GM21825 (cell line): ENCODE data around the gene LRMDA.
"Not testable (repeated sequence)": the region's sequence is repeated elsewhere in the genome, so short reads cannot be mapped to it uniquely, and the experiment has no call there.

Experiments
- ATAC-seq: cut with Tn5 transposase; IDR thresholded peaks from one replicate; pipeline ENCODE4 v1.9.1; 2021; ENCODE audit warnings: mild to moderate bottlenecking, moderate library complexity; ENCODE audit not compliant: unreplicated experiment

LRMDA gene

DNA sequence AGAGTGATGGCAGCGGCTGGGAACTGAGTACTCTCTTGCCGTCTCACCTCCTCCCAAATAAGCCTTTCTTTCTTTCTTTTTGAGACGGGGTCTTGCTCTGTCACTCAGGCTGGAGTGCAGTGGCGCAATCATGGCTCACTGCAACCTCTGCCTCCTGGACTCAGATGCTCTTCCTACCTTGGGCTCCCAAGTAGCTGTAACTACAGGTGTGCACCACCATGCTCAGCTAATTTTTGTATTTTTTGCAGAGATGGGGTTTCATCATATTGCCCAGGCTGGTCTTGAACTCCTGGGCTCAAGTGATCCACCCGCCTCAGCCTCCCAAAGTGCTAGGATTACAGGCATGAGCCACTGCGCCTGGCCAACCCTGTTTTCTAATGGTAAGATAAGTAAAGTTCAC, 174.4 kb downstream of the LRMDA start:
- ATAC-seq: not testable (repeated sequence)

DNA sequence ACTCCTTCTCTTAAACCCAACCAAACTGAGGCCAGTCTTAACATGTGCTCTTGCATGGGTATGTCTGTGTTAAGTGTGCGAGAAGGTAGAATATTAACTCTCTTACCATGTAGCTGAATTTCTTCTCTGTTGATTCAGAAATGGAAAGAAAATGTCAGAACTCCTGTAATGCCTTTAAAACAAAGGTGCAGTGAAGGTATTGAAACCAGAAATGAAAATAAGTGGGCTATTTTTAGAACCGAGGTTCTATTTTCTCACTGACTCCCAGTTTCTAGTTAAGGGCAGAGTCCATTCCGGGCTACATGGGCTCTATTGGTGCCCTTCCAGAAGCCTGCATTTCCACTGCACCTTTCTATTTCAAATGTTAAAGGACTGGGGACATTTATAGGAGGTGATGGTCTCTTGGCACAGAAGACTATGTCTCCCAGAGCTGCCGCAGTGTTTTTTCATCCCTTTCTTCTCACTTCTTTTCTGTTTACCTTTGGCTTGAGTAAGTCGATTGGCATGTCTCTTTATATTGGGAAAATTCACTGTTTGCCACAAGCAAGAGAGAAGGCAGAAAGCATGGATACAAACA, 174.9 kb downstream of the LRMDA start:
- peak; percentile 52 for ATAC-seq

DNA sequence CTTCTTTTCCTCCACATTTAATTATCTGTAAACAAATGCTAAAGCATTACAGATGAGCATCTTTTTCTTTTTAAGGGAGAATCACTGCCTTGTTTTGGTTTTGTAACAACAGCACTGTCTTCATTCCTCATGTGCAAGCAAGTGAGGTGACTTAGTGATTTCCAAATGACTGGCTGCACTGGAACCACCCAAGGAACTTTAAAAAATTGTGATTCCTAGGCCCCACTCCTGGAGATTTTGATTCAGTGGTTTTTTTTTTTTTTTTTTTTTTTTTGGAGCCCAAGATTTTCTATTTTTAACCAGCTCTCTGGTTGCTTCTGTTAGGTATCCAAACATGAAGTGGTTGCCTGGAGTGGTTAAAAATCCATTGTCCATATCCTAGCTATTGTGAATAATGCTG, 176.2 kb downstream of the LRMDA start:
- no peak for ATAC-seq

DNA sequence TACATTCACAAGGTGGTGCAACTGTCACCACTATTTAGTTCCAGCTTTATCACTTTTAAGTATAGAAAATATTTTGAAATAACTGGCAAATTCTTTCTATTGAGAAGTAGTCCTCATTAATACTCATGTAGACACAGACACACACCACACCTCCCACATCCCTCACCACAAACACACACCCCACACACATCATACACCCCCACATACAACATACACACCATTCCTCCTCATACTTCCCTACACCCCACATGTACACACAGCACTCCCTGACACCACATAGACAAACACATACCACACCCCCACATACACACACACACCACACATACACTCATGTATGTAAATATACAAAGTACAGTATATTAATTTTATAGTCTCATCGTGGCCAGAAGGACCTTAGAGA, 178.8 kb downstream of the LRMDA start:
- ATAC-seq: no peak

DNA sequence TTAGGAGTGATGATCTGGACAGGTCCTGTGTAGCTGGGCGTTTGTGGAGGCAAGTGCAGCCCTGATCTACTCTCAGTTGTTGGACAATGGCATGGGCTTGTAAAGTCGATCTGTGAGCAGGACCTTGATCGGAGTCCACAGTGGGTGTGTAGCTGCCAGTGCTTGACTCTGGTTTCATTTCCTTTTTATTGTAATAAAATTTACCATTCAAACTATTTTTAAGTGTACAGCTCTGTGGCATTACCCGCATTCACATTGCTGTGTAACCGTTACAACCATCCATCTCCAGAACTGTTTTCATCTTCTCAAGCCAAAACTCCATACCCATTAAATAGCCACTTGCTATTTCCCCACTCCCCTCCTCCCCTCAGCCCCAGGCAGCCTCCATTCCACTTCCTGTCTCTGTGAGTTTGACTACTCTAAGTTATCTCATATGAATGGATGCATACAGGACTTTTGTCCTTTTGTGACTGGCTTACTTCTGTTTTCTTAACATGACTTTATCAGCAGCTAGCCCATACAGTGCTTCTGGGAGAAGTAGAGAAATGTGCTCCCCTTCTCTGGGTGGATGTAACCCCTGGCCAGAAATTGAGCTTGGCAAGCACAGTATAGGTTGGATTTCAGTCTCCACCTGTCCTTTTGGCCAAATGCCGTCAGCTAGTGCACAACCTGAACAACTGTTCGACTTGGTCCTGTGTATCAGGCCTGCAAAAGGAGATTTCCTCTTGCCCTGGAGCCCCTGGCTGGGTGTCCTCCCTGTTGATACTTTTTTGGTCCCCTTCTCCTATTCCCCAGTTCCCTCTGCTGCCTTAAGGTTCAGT, 180.0 kb downstream of the LRMDA start:
- peak; percentile 41 for ATAC-seq

DNA sequence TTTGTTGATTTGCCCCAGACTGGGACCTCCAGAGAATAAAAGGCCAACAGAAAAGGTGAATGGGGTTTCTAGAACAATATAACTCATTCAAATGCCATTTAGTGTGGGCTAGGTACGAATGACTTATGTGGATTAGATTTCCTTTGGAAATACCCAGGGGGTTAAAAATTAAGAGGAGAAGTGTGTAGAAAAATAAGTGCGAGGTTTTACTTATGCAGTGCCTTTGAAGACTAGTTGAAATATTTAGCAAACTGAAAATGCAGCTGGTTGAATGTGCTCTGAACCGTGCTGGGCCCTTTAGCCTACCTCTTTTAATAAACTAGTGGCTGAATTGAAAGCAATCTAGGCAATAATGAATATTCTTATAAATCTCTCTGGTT, 180.6 kb downstream of the LRMDA start:
- peak; percentile 30 for ATAC-seq

DNA sequence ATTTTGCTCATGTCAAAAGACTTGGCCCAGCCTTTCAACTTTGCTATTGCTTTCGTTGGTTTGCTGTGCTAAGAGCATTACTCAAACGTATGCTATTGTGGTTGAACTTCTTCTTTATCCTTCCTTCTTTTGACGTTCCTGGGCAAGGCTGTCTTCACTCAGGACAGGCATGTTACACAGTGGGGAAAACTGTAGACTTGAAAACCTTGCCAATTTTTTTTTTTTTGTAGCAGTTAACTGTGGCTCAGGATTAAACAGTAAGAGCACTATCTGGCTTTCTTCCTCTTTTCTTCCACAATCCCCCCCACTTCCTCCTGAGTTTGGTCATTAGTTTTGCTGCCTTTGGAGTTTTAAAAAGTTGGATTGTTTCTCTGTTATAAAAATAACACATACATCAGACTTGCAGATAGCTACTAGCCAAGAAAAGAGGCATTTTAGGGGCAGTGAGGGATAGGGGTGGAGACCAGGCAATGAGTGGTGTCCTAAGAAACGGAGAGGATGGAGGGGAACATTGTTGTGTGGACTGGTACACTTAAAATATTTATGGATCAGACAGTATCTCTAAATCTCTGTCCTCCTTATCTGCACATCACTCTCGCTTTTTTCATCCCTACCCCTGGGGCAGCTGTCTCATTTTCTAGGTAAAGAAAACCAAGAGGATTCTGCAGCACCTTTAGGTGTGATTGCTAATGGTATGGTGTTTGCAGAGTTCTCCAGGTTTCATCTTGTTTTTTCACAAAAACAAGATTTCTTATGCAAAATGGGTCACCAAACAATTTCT, 181.7 kb downstream of the LRMDA start:
- peak; percentile 35 for ATAC-seq

DNA sequence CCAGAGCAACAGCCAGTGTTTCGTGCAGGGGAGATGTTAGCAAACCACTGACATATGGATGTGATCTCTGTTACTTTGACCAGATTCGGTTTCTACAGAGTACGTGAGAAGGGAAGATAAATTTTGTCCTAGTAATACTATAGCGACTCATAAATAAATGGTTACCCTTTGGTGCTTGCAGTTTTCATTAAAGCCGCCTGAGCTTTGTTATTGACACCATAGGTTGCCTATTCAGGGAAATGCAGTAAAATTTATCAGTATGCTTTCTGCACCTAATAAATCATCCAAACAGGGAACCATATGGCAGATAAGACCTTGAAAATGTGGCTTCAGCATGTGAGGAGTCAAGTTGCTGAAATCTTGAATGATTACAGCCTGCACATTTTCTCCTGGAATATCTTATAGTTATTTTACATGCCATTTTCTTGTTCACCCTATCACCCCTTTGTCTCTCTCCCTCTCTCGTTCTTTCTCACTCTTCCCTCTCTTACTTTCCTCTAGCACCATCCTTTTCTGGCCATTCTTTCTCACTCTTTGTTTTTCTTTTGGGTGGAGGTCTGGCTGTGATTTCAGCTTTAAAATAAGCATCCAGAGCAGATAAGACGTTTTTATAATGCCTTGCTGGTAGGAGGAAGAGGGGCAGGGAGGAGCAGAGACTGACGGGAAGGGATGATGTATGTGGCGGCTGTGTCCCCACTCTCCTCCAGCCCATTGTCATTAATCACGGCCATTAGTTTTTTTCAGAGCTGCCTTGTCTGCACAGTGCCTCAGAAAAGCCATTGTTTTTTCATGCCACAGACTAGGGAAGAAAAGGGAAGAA, 182.5 kb downstream of the LRMDA start:
- ATAC-seq: no peak

DNA sequence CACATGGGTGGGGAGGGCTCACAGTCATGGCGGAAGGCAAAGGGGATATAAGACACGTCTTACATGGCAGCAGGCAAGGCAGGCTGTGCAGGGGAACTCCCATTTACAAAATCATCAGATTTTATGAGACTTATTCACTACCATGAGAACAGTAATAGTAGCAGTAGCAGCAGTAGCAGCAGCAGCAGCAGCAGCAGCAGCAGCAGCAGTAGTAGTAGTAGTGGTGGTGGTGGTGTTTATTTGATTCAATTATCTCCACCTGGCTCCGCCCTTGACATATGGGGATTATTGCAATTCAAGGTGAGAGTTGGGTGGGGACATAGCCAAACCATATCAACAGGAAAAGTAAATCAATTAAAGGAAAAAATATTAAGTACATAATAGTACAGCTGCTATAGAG, 184.7 kb downstream of the LRMDA start:
- no peak for ATAC-seq

DNA sequence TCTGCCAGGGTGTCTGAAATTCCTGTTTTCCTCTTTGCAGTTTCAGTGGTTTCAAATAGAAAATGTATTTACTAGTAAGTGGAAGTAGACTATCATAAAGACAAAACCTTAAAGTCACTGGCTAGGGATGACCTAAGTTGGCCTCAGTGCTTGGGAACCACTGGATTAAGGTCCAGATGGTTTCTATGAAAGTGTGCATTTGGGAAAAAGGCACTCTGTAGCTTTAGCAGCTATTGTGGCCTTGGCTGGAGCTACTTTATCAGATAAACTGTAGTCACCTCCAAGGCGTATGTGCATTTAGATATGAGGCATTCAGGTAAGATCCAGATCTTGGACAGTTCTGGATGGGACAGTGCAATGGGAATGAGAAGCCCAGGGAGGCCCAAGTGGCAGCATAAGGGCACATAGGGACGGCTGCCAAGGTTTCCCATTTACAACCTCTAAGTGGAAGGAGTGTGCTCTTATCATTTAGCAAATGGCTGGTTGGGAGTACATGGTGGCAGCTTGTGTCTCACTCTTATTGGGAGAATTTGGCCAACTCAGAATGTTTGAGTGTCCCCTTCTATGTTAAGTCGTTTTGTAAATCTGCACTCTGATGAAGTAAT, 185.6 kb downstream of the LRMDA start:
- no peak for ATAC-seq

DNA sequence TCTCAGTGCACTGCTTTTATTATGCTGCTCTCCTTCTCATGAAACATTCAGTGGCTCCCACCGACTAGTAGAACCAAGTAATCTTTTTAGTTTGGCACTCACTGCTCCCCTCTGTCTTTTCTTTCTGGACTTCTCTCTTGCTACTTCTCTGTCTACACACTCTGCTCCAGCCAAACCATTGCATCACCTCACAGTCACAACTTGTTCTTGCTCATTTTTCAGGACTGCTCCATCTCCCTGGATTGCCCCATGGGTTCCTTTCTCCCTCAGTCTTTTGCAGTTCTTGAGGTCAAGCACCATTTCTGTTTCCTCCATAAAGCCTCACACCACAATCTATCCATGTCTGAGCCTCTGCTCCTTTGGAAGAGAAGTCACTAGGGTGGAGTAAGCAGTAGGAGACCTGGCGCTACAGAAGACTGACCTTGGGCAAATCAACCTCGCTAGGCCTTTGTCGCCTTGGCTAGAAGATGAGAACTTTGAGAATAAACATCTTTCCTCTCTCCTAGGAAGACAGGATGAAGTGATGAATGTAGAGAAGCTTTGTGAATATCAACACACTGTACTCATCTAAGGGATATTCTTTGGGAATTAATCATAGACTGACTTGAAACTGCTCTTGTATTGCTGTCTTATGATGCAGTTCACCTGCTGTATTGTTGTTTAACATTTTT, 186.2 kb downstream of the LRMDA start:
- ATAC-seq: no peak

DNA sequence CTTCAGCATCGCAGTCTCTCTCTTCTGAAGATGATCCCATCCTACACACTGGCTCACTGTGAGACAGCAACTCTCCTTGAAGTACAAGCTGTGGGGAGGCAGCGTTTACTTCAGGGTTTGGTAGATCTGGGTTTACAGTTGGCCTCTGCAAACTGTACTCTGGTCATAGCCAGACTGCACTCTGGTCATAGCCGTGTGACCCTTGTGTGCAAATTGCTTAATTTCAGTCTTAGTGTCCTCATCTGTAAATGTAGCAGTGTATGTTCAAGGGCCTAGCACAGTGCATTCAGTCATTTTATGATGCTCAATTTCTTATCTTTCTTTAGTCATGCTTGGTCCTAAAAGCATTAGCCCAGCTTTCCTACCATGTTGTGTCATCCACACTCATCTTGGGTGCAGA, 188.2 kb downstream of the LRMDA start:
- ATAC-seq: no peak

DNA sequence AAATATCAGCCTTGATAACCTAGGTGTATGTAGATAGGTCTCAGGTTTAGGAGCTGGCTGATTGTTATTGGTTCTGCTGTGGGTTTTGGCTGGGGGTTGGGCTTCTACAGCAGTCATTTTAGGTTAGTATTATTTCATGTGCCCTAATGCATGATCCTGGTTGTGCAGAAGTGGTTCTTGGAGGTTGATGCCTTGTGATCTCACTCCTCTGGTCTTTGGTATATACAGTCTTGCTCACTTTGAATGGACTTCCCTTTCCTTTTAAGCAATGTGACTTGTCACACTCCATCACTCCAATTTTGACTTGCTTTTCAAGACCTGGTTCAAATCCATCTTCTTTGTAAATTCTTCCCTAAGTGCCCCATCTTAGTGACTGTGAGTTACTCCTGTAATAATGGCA, 188.9 kb downstream of the LRMDA start:
- no peak for ATAC-seq

DNA sequence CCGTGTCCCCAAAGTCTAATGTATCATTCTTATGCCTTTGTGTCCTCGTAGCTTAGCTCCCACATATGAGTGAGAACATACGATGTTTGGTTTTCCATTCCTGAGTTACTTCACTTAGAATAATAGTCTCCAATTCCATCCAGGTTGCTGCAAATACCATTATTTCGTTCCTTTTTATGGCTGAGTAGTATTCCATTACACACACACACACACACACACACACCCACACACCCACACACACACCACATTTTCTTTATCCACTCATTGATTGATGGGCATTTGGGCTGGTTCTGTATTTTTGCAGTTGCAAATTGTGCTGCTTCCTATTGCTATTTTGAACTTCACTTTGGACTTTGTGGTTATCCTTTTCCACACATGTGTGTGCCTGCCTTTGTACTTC, 189.6 kb downstream of the LRMDA start:
- not testable (repeated sequence) for ATAC-seq

DNA sequence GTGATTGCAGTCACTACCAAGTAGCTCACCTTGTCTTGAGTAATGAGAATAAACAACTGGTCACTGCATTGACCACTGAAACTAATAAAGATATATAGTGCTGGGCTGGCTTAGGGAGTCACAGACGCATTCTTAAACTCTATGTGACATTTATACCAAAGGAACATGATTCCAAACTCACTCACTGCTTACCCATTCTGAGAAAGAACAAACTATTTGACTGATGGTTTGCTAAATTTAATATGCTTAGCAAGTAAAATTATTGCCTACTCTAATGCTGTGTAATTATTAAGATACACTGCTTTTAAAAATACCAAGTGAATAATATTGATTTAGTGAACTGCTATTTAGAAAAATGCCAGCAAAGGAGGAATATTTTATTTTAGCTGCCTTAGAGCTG, 191.1 kb downstream of the LRMDA start:
- no peak for ATAC-seq

DNA sequence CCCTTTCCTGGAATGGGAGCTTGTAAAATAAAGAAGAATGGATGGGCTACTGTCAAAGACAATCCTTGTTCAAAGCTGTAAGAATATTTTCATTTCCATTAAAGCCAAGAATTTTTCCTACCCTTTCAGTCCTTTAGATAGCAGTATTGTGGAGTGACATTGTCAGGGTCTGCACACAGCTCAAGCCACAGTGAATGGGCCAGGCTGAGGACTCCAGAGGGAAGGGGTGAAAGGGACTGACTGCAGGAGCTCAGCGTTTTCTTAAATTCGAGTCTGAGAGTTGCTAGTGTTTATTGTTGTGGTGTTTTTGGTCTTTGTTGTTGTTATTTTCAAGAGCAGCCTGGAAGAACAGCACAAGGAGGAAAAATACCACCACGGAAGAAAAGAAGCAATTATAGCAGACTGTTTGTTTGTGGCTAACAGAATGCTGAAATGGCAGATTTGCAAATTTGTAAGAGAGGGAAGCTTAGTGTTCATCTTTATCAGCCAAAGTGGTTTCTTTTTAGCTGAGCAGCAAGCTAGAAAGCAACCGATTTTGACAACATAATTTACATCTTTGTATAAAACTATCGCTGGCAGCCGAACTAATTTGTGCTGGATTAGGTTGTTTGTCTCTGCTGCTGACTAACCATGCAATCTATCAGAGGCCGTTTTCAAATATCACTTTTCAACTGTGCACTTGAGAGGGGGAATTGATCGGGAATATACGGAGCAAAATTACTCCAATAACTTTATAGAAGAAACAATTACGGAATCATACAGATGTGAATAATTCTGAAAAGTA, 192.1 kb downstream of the LRMDA start:
- ATAC-seq: no peak

DNA sequence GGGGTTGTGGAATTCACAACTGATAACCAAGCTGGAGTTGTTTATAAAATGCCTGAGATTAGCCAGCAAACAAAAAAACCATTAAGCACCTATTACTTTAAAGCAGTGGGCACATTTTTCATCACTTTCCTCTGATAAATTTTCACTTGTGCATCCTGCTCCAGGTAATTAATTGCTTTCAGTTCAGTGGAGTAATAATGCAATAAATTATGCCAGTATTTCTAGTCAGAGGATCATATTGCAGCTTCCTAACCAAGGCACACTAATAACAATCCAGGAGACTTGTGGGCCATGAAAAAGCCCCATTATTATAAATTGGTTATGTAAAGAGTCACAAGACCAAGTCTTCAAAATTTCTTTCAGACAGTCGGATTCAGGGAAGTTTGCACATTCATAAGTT, 193.2 kb downstream of the LRMDA start:
- no peak for ATAC-seq

DNA sequence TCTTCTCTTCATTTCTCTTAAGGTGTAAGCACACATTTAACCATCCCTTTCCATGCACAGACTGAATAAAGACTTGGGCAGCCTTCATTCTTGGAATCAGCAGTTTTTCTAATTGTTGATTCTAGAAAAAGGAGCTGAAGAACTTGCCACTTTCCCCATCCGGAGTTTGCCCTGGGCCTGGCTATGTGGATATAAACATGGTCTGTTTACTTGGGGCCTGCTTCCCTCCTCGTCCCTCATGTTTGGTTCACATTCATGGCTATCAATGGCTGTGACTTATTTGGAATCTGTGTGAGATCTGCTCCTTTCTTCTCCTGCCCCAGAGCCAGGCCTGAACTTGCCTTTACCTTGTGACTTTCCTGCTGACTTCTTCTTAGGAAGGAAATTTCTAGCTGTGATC, 199.3 kb downstream of the LRMDA start:
- ATAC-seq: no peak

DNA sequence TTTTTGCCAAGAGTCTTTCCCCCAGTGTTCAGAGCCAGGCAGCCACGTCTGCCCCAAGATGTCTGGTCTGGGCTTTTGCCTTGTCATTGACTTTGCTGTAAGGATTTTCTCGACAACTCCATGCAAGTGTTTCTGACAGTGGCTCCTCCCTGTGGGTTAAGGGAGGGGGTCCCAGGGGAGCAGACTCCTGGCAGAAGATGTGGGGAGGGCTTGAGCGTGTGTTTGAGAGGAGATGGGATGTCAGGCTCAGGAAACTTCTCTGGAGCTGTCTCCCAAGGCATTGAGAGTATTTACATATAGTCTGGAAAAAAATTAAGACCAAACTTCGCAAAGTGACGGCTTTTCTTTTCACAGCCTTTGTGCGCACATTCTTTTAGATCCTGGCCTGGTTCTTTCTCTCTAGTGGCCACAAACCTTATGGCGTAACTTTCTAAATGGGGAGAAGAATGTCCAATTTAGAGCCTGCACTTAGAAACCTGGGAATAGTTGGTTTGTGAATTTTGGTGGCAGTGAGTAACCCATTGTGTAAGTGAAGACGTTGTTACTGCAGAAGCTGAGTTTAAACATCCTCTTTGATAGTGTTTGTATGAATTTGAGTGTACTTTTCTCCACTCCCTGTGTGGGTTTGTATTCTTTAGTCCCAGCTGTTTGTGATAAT, 201.5 kb downstream of the LRMDA start:
- ATAC-seq: no peak
